CD4-positive, alpha-beta T cell (primary cell): ENCODE results near the gene ARPC5. TPM values are rescaled to one million over a fixed set of nuclear protein-coding genes. Genes with fewer than 3 reads are reported as not detected.

Source experiments
- ATAC-seq: fragments of 200-7000 bp; cut with Tn5 transposase; one replicate; pipeline ENCODE4 v1.10.0; 2022; ENCODE audit warnings: mild to moderate bottlenecking; ENCODE audit not compliant: poor library complexity
- CTCF ChIA-PET: fragments of 350-600 bp; sonication (Branson Sonifier 250); formaldehyde crosslinking; loops from one replicate; lab custom pipeline; 2021; ENCODE audit warnings: antibody characterized with exemption, inconsistent platforms; lab: Charles Lee
- POLR2A ChIA-PET: fragments of 350-600 bp; sonication (Branson Sonifier 250); formaldehyde crosslinking; loops from one replicate; lab custom pipeline; 2021; ENCODE audit warnings: antibody characterized with exemption, inconsistent platforms; lab: Charles Lee
- DNase-seq, 14 experiments: peaks; one replicate each; pipeline ENCODE4 v3.0.0-alpha.2; 2013 to 2020; ENCODE audit warnings: mixed read lengths in 2 of 14
- H3K27ac ChIP-seq, 2 donors: one replicate each; pipeline versions ENCODE4 v1.5.1 to v1.7.0; 2013; ENCODE audit warnings: low read length in 2 of 2, low read depth in 1 of 2, mild to moderate bottlenecking in 1 of 2
- H3K27me3 ChIP-seq, 2 experiments: 1 replicate in 1 of 2; 2 replicates in 1 of 2; pipeline versions ENCODE4 v1.6.1 to v1.7.0; 2013; ENCODE audit warnings: low read length in 2 of 2, control low read depth in 1 of 2, mild to moderate bottlenecking in 1 of 2, moderate library complexity in 1 of 2; ENCODE audit not compliant: insufficient read depth in 2 of 2, control insufficient read depth in 1 of 2
- H3K36me3 ChIP-seq: one replicate; pipeline ENCODE4 v1.6.1; 2013; ENCODE audit warnings: low read length, control low read depth; ENCODE audit not compliant: insufficient read depth
- H3K4me1 ChIP-seq: one replicate; pipeline ENCODE4 v1.6.1; 2013; ENCODE audit warnings: low read length, control low read depth; ENCODE audit not compliant: insufficient read depth
- H3K4me3 ChIP-seq: one replicate; pipeline ENCODE4 v1.5.1; 2013; ENCODE audit warnings: mild to moderate bottlenecking, low read length, moderate library complexity
- H3K9me3 ChIP-seq, 2 experiments: 1 replicate in 1 of 2; 2 replicates in 1 of 2; pipeline versions ENCODE4 v1.6.1 to v1.7.0; 2013; ENCODE audit warnings: low read length in 2 of 2, mild to moderate bottlenecking in 2 of 2, control low read depth in 1 of 2, moderate library complexity in 1 of 2; ENCODE audit not compliant: control insufficient read depth in 1 of 2, insufficient read depth in 1 of 2
- H3K27ac Mint-ChIP-seq: one replicate; pipeline ENCODE4 v1.8.0; 2020; ENCODE audit warnings: mixed read lengths
- H3K27me3 Mint-ChIP-seq: one replicate; pipeline ENCODE4 v1.8.0; 2021; ENCODE audit warnings: mixed read lengths
- H3K36me3 Mint-ChIP-seq: one replicate; pipeline ENCODE4 v1.8.0; 2021; ENCODE audit warnings: low read depth, mixed read lengths
- H3K4me1 Mint-ChIP-seq: one replicate; pipeline ENCODE4 v1.8.0; 2021; ENCODE audit warnings: low read depth, mixed read lengths
- H3K4me3 Mint-ChIP-seq: one replicate; pipeline ENCODE4 v1.8.0; 2020; ENCODE audit warnings: mild to moderate bottlenecking, mixed read lengths
- H3K9me3 Mint-ChIP-seq: one replicate; pipeline ENCODE4 v1.8.0; 2020; ENCODE audit warnings: mixed read lengths
- intact Hi-C, 2 experiments: fragments of 100-400 bp; cut with DNase I in 1 of 2; cut with micrococcal nuclease in 1 of 2; formaldehyde crosslinking; loops; one replicate each; pipeline versions ENCODE4 v1.15.1 to v1.9.0; 2023 to 2025; cut with DNase I, micrococcal nuclease
- total RNA-seq, 174 experiments: library from RNA in 2 of 174; stranded (reverse) in 2 of 174; gene quantifications; one replicate each; pipeline ENCODE4 v1.2.3 and lab custom pipeline; 2021 to 2026
- TF ChIP-seq, protein P1 (sequence below): fragments of 200-600 bp; IDR thresholded peaks from one replicate; pipeline ENCODE4 v1.8.0; 2022; ENCODE audit warnings: antibody characterized with exemption, mild to moderate bottlenecking

ARPC5 gene
- total RNA-seq, 2 experiments from 2014 or later = 21.4 to 23.0 TPM

DNA sequence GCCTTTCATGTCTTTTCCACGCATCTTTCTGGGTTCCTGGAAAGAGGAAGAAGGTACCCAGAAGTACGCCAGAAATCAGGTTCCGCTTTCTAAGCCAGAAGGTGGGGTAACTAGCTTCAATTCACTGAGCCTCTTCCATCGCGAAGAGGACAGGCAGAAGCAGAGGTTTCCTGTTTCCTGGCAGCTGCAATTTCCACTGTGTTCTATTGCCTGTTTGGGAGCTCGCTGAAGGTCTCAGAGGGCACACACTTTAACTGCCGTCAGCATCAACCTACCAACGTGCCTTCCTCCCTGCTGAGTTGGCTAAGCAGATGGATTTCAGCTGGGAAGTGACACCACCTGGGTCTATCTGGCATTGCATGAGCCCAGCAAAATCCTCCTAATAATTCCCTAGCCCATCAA is 55.3 kb downstream of the ARPC5 start:
- DNase-seq = peak in 4 of 14 experiments; percentile 32 to 50 (median 44)
- Mint-ChIP-seq H3K27me3 (no peaks in the 10 kb centered on the region), H3K4me1 (peaks cover 10% of the 10 kb centered on the region), H3K4me3 (peak overlapping the region; percentile 59), H3K36me3 (no peaks in the 10 kb centered on the region), H3K27ac (peak overlapping the region; percentile 22), H3K9me3 (no peaks in the 10 kb centered on the region)
- H3K4me1 ChIP-seq = peaks cover 9% of the 10 kb centered on the region
- H3K4me3 ChIP-seq = no peak overlapping the region
- intact Hi-C loops = loop anchor here in 1 of 2 experiments (5.0 kb wide), 1 partner anchor 1778 kb away; no protein-coding TSS in a partner anchor
- TF ChIP-seq, protein P1, sequence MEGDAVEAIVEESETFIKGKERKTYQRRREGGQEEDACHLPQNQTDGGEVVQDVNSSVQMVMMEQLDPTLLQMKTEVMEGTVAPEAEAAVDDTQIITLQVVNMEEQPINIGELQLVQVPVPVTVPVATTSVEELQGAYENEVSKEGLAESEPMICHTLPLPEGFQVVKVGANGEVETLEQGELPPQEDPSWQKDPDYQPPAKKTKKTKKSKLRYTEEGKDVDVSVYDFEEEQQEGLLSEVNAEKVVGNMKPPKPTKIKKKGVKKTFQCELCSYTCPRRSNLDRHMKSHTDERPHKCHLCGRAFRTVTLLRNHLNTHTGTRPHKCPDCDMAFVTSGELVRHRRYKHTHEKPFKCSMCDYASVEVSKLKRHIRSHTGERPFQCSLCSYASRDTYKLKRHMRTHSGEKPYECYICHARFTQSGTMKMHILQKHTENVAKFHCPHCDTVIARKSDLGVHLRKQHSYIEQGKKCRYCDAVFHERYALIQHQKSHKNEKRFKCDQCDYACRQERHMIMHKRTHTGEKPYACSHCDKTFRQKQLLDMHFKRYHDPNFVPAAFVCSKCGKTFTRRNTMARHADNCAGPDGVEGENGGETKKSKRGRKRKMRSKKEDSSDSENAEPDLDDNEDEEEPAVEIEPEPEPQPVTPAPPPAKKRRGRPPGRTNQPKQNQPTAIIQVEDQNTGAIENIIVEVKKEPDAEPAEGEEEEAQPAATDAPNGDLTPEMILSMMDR = peak; percentile 8
- H3K36me3 ChIP-seq = no peaks in the 10 kb centered on the region
- no peak overlapping the region for H3K27ac ChIP-seq
- CTCF ChIA-PET = interaction anchor here (0.7 kb wide), 1 partner anchor 363 kb away, joined by 3 read pairs; no protein-coding TSS in a partner anchor
- no peaks in the 10 kb centered on the region for H3K27me3 ChIP-seq
- POLR2A ChIA-PET = interaction anchor here (1.0 to 1.4 kb wide), 3 partner anchors 9 to 15 kb away, joined by 3 to 10 read pairs (median 3); no protein-coding TSS in a partner anchor
- H3K9me3 ChIP-seq = no peaks in the 10 kb centered on the region
- peak; percentile 56 for ATAC-seq

DNA sequence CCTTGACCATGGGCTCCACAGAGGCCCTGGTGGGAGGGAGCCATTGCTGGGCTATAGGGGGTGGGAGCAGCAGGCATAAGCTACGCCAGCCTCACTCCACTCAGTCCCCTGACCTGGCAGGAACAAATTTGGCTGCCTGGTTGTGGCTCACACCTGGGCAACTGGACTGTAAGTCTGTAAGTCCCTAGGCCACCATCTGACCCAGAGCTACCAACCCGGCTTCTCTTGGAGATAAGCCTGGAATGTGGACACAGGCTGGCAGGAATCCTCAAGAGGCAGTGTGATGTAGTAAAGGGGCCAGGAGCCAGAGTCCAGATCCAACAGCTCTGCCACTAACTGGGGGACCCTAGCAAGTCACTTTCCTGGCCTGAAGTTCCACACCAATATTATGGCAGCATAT is 56.7 kb downstream of the ARPC5 start:
- no peak for ATAC-seq
- ChIA-PET POLR2A (no interaction called here), CTCF (no interaction called here)
- H3K4me3 Mint-ChIP-seq = no peak overlapping the region
- Histone ChIP-seq H3K9me3 (no peaks in the 10 kb centered on the region), H3K27ac (no peak overlapping the region), H3K27me3 (no peaks in the 10 kb centered on the region), H3K4me1 (peaks cover 9% of the 10 kb centered on the region), H3K4me3 (no peak overlapping the region), H3K36me3 (no peaks in the 10 kb centered on the region)
- no peaks in the 10 kb centered on the region for H3K36me3 Mint-ChIP-seq
- intact Hi-C loops = no loop called here
- H3K27ac Mint-ChIP-seq = no peak overlapping the region
- TF ChIP-seq, protein P1 = no peak
- no peaks in the 10 kb centered on the region for H3K9me3 Mint-ChIP-seq
- DNase-seq = no peak
- H3K4me1 Mint-ChIP-seq = peaks cover 10% of the 10 kb centered on the region
- no peaks in the 10 kb centered on the region for H3K27me3 Mint-ChIP-seq

DNA sequence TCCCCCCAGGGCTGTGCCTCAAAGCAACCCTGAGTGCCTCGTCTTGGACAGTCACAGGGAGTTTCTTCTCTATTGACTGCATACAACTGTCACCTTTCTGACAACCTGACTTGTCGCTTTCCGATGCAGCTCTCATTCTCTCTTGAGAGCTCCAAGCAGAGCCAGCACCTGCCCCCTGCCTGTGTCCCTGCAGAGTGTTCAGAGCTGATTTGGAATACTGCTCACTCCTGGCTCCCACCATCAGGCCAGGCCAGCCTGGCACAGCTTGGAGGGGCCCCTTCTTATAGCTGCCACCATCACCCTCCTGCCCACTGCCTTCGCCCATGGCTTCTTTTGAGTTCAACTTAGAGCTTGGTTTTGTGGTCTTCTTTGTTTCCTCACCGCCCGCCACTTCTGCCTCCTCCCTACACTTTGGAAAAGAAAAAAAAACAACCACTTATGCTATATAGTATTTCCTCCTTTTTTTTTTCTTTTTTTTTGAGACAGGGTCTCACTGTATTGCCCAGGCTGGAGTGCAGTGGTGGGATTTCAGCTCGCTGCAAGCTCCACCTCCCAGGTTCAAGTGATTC is 57.6 kb downstream of the ARPC5 start:
- Mint-ChIP-seq H3K4me3 (no peak overlapping the region), H3K36me3 (no peaks in the 10 kb centered on the region), H3K9me3 (no peaks in the 10 kb centered on the region), H3K27ac (no peak overlapping the region), H3K27me3 (no peaks in the 10 kb centered on the region), H3K4me1 (peaks cover 10% of the 10 kb centered on the region)
- H3K9me3 ChIP-seq = no peaks in the 10 kb centered on the region
- intact Hi-C loops = no loop called here
- H3K36me3 ChIP-seq = no peaks in the 10 kb centered on the region
- ATAC-seq (no peak), DNase-seq (no peak)
- H3K27ac ChIP-seq = no peak overlapping the region
- CTCF ChIA-PET = no interaction called here
- no peak overlapping the region for H3K4me3 ChIP-seq
- no peaks in the 10 kb centered on the region for H3K27me3 ChIP-seq
- peaks cover 9% of the 10 kb centered on the region for H3K4me1 ChIP-seq
- POLR2A ChIA-PET = no interaction called here
- TF ChIP-seq, protein P1 = no peak
